Liver (tissue), 9 donors: ENCODE results near the gene MED22. TPM values are rescaled to one million over a fixed set of nuclear protein-coding genes. Genes with fewer than 3 reads are reported as not detected.

Experiments used
- DNase-seq: peaks from one replicate; pipeline ENCODE4 v3.0.0-alpha.2; 2017; ENCODE audit warnings: low spot score
- H3K27ac ChIP-seq, 2 donors: one replicate each; pipeline ENCODE4 v1.7.0; 2013; ENCODE audit warnings: inconsistent platforms in 2 of 2, low read length in 2 of 2, control low read depth in 1 of 2, low read depth in 1 of 2, mild to moderate bottlenecking in 1 of 2
- H3K27me3 ChIP-seq, 4 donors: one replicate each; pipeline versions ENCODE4 v1.6.1 to v1.7.0; 2013; ENCODE audit warnings: low read length in 3 of 4, inconsistent platforms in 1 of 4, mild to moderate bottlenecking in 1 of 4, moderate library complexity in 1 of 4; ENCODE audit not compliant: control insufficient read depth in 4 of 4, insufficient read depth in 4 of 4
- H3K36me3 ChIP-seq, 4 donors: one replicate each; pipeline versions ENCODE4 v1.6.1 to v1.7.0; 2013; ENCODE audit warnings: low read length in 3 of 4, mild to moderate bottlenecking in 3 of 4, low read depth in 1 of 4, moderate library complexity in 1 of 4; ENCODE audit not compliant: control insufficient read depth in 4 of 4, insufficient read depth in 3 of 4
- H3K4me1 ChIP-seq, 4 donors: one replicate each; pipeline versions ENCODE4 v1.6.1 to v1.7.0; 2013; ENCODE audit warnings: low read length in 3 of 4, mild to moderate bottlenecking in 3 of 4, moderate library complexity in 1 of 4; ENCODE audit not compliant: control insufficient read depth in 4 of 4, insufficient read depth in 4 of 4
- H3K4me3 ChIP-seq, 3 donors: one replicate each; pipeline versions ENCODE4 v1.6.1 to v1.7.0; 2013; ENCODE audit warnings: low read length in 3 of 3, control low read depth in 1 of 3, low read depth in 1 of 3, mild to moderate bottlenecking in 1 of 3
- H3K9ac ChIP-seq, 2 donors: one replicate each; pipeline ENCODE4 v1.7.0; 2013; ENCODE audit warnings: low read length in 2 of 2, mild to moderate bottlenecking in 2 of 2, moderate library complexity in 2 of 2, control low read depth in 1 of 2, low read depth in 1 of 2
- H3K9me3 ChIP-seq, 4 donors: one replicate each; pipeline versions ENCODE4 v1.6.1 to v1.7.0; 2013; ENCODE audit warnings: low read length in 3 of 4; ENCODE audit not compliant: control insufficient read depth in 4 of 4
- ATF3 ChIP-seq: IDR thresholded peaks from 2 replicates; pipeline ENCODE4 v1.6.1; 2016; ENCODE audit warnings: antibody characterized with exemption
- CTCF ChIP-seq: fragments of 150-350 bp; IDR thresholded peaks from 2 replicates; pipeline ENCODE4 v1.5.1; 2017; ENCODE audit warnings: improper control_type of control experiment, low read depth, low read length; ENCODE audit not compliant: missing input control
- EGR1 ChIP-seq, 2 donors: IDR thresholded peaks; 2 replicates each; pipeline ENCODE4 v1.6.1; 2016 to 2018; ENCODE audit warnings: antibody characterized with exemption in 2 of 2, low read depth in 2 of 2
- FOXA2 ChIP-seq: IDR thresholded peaks from 2 replicates; pipeline ENCODE4 v1.6.1; 2016; ENCODE audit warnings: antibody characterized with exemption
- GABPA ChIP-seq, 2 donors: IDR thresholded peaks in 1 of 2; conservative IDR thresholded peaks in 1 of 2; 2 replicates each; pipeline ENCODE4 v1.6.1; 2016; ENCODE audit warnings: antibody characterized with exemption in 2 of 2, mild to moderate bottlenecking in 1 of 2, moderate library complexity in 1 of 2
- NR2F2 ChIP-seq: IDR thresholded peaks from 2 replicates; pipeline ENCODE4 v1.6.1; 2016; ENCODE audit warnings: antibody characterized with exemption
- RAD21 ChIP-seq, 2 donors: IDR thresholded peaks; 2 replicates each; pipeline ENCODE4 v1.6.1; 2016; ENCODE audit warnings: antibody characterized with exemption in 2 of 2, mild to moderate bottlenecking in 2 of 2
- REST ChIP-seq: IDR thresholded peaks from 2 replicates; pipeline ENCODE4 v1.6.1; 2016; ENCODE audit warnings: antibody characterized with exemption, mild to moderate bottlenecking
- RXRA ChIP-seq, 2 donors: IDR thresholded peaks; 2 replicates each; pipeline ENCODE4 v1.6.1; 2017 to 2018; ENCODE audit warnings: antibody characterized with exemption in 2 of 2, mild to moderate bottlenecking in 1 of 2
- SP1 ChIP-seq: IDR thresholded peaks from 2 replicates; pipeline ENCODE4 v1.6.1; 2018; ENCODE audit warnings: antibody characterized with exemption, mild to moderate bottlenecking
- TAF1 ChIP-seq: conservative IDR thresholded peaks from 2 replicates; pipeline ENCODE4 v1.6.1; 2016; ENCODE audit warnings: antibody characterized with exemption, mild to moderate bottlenecking
- YY1 ChIP-seq: IDR thresholded peaks from 2 replicates; pipeline ENCODE4 v1.6.1; 2016; ENCODE audit warnings: antibody characterized with exemption, mild to moderate bottlenecking
- WGBS: extraction: QIAGEN DNeasy Blood & Tissue Kit; methylation state at CpG from one replicate; pipeline ENCODE4 v1.1.7; 2013; 5-methylcytosine and 5-hydroxymethylcytosine counted together
- polyA plus RNA-seq, 2 donors: library from polyadenylated mRNA; stranded (reverse) in 1 of 2; unstranded in 1 of 2; fragments of 200-250 nt in 1 of 2; fragments of >200 nt in 1 of 2; fragmentation: Nextera tagmentation in 1 of 2; extraction: Ambion mirVana in 1 of 2; gene quantifications; one replicate each; pipeline versions ENCODE4 v1.2.1 to v1.2.3, GENCODE V29; 2013 to 2015
- total RNA-seq, 2 donors: library from RNA; depleted of rRNA; stranded (reverse); fragments of >200 nt; gene quantifications; one replicate each; pipeline ENCODE4 v1.2.3, GENCODE V29; 2014
- donor health status: healthy.
- donor health status: healthy.
- donor health status: healthy.
- donor health status: healthy.
- donor health status: healthy.

The MED22 gene
- total and polyA plus RNA-seq, 4 donors: 3.1 to 10.3 (median 9.9) TPM

GRCh38 chr9:133356391-133357091 is 8.6 kb upstream of the MED22 start, which contains the start of the genes SURF1 and SURF2:
TSS of gene SURF1 (minus strand) at chr9:133356487. CDS start at chr9:133356453, 34 bp downstream.
TSS of gene SURF2 (plus strand) at chr9:133356550. CDS start at chr9:133356593, 43 bp downstream.
- Histone ChIP-seq H3K9ac (peak within 1 kb of the TSS; percentile 67 to 70), H3K27ac (peak within 1 kb of the TSS; percentile 57 to 62), H3K27me3 (no peaks in the 10 kb centered on the region), H3K4me3 (peak within 1 kb of the TSS; percentile 68 to 96 (median 87)), H3K4me1 (peaks cover 9 to 49% (median 31%) of the 10 kb centered on the region in 4 donors), H3K9me3 (no peaks in the 10 kb centered on the region), H3K36me3 (peaks cover 2 to 37% (median 23%) of the 10 kb centered on the region in 4 donors)
- peak; percentile 91 for DNase-seq
- 1% methylated on average over 78 of the region's 78 CpGs for WGBS
- TF ChIP-seq RAD21 (IDR thresholded peaks at IDR 0.05) (peak in 1 of 2 donors; percentile 9), SP1 (no peak), YY1 (peak; percentile 50), EGR1 (IDR thresholded peaks at IDR 0.05; ENCODE audit: low read depth in 2 of 2) (peak; percentile 88 to 92), GABPA (IDR thresholded peaks at IDR 0.05 in 1 of 2, conservative IDR thresholded peaks at IDR 0.05 in 1 of 2) (peak in 1 of 2 donors; percentile 87), CTCF (peak; percentile 9)

GRCh38 chr9:133355881-133356357 is 8.0 kb upstream of the MED22 start:
- no peaks in the 10 kb centered on the region for H3K9me3 ChIP-seq
- H3K4me1 ChIP-seq: peaks cover 9 to 44% (median 26%) of the 10 kb centered on the region in 4 donors
- H3K36me3 ChIP-seq: peaks cover 4 to 37% (median 22%) of the 10 kb centered on the region in 4 donors
- no peak overlapping the region for H3K27ac ChIP-seq
- H3K9ac ChIP-seq: peak overlapping the region; percentile 67 to 70
- under 1% methylated on average over 31 of the region's 31 CpGs for WGBS
- TF ChIP-seq RAD21 (IDR thresholded peaks at IDR 0.05) (no peak), REST (no peak), RXRA (IDR thresholded peaks at IDR 0.05) (no peak), FOXA2 (no peak), TAF1 (no peak), ATF3 (no peak), NR2F2 (no peak), EGR1 (IDR thresholded peaks at IDR 0.05; ENCODE audit: low read depth in 2 of 2) (no peak), YY1 (no peak)
- no peak for DNase-seq
- peak overlapping the region; percentile 68 to 96 (median 87) for H3K4me3 ChIP-seq
- no peaks in the 10 kb centered on the region for H3K27me3 ChIP-seq
